Stimulated activated CD8-positive, alpha-beta memory T cell treated with anti-CD3 and anti-CD28 coated beads, Interleukin-4, amount 100 ng/mL, for 24 hours (primary cell): ENCODE results near the gene IFNL2.
"Not testable (repeated sequence)": the region's sequence is repeated elsewhere in the genome, so short reads cannot be mapped to it uniquely, and the experiment has no call there.

Source experiments
- DNase-seq: peaks from one replicate; pipeline ENCODE4 v3.0.0-alpha.2; 2020; ENCODE audit warnings: low read depth

The IFNL2 gene

DNA sequence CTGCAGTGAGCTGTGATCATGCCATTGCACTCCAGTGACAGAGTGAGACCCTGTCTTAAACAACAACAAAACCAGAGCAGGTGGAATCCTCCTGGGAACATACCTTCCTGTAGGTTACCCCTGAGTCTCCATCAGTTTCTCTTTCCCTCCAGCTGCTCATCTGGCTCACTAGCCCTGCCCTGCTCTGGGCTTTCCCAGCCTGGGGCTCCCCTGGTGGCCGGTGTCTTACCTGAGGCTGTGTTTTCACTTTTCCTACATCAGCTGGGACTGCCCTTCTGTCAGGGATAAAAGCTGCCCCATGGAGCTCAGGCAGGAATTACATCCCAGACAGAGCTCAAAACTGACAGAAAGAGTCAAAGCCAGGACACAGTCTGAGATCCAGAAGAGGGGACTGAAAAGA, at the start of gene IFNL2:
IFNL2 (plus strand) TSS at position 312 of the 400 bp plus-strand sequence. CDS start 173 bp downstream, outside the sequence.
- DNase-seq: not testable (repeated sequence)

DNA sequence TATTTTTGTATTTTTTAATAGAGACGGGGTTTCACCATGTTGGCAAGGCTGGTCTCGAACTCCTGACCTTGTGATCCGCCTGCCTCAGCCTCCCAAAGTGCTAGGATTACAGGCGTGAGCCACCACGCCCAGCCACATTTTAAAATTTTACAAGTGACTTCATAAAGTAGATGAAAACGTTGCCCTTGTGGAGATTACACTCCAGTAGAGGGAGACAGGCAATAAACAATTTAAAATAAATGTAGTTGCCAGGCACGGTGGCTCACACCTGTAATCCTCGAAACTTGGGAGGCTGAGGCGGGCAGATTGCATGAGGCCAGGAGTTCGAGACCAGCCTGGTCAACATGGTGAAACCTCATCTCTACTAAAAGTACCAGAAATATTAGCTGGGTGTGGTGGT, 49.1 kb upstream of the IFNL2 start:
- not testable (repeated sequence) for DNase-seq

DNA sequence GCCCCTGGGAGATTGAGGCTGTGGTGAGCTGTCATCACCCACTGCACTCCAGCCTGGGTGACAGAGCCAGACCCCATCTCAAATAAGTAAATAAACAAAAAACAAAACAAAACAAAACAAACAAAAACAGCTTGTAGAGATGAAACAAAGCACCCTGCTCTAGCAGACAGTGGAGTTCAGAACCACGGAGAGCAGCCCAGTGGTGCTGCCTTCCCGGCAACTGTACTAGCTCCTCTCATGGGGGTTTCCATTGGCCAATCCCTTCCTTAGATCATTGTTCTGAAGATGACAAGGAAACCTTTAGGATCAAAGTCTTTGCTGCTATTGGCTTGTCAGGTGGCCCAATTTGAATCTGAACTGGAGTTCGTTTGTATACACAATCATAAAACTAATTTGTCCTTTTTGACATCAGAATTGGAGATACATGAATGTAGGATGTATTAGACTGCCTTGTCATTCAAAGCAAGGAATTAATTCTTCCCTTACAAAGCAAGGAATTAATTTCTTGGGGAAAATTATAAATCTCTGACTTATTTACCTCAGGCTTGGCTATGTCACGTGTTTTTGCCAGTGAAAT, 44.4 kb upstream of the IFNL2 start:
- no peak for DNase-seq

DNA sequence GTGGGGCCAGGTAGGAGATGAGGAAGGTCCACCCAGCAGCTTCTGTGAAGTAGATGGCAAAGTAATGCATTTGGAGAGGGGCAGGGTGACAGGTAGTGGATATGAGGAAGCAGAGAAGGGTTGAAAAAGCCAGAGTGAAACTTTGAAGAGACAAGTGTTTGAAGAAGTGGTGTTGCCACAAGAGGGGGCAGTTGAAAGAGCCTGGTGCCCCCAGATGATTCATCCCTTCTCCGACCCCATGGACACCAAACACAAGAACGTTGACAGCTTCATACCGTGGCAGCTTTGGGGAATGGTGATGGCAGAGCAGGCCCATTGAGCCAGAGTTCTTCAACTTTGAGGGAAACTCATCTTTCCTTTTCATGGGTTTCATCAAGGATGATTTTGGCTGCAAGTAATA, 43.3 kb upstream of the IFNL2 start:
- no peak for DNase-seq

DNA sequence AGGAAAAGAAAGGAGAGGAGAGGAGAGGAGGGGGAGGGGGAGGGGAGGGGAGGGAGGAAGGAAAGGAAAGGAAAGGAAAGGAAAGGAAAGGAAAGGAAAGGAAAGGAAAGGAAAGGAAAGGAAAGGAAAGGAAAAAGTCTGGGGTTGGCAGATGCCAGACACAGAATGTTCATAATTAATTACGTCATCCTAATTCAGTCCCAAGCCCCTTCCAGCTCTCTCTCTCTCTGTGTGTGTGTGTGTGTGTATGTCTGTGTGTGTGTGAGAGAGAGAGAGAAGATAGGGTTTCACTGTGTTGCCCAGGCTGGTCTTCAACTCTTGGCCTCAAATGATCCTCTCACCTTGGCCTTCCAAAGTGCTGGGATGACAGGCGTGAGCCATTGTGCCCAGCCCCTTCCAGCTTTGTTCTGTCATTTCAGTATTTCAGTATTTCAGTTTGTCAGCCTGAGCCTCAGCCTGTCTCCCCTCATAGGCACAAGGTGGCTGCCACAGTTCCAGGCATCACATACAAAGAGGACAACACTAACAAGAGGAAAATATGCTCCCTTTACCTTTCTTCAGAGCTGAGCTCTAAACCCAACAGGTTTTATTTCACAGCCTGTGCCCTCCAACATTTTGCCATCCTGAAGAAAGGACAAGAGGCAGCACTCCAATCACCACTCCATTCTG, 38.0 kb upstream of the IFNL2 start:
- DNase-seq: no peak

DNA sequence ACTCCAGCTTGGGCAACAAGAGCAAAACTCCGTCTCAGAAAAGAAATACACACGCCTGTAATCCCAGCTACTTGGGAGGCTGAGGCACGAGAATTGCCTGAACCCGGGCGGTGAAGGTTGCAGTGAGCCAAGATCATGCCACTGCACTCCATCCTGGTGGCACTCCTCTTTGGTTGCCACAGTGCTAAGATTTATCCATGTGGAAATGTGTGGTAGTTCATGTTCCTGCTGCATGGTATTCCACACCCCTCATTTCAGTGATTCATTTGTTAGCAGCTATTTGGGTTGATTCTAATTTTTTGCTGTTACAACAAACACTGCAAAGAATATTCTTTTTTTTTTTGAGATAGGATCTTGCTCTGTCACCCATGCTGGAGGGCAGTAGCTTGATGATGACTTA, 35.5 kb upstream of the IFNL2 start:
- no peak for DNase-seq

DNA sequence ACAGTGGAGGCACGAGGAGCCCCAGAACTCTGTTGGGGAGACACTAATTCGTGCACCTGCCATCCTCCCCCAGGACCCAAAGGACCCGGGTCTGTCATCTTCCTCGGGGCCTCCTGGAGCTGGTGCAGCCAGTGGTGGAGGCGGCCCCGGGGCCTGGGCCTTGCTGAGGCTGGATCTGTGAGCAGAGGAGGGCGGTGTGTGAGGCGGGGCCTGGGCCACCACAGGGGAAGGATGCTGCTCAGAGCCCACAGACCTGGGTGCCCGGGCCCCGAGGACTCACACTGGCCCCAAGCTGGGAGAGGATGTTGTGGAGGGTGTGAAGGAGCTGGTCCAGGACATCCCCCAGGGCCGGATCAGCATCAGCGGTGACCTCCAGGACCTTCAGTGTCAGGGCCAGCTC, 31.7 kb upstream of the IFNL2 start:
- DNase-seq: peak; percentile 30

DNA sequence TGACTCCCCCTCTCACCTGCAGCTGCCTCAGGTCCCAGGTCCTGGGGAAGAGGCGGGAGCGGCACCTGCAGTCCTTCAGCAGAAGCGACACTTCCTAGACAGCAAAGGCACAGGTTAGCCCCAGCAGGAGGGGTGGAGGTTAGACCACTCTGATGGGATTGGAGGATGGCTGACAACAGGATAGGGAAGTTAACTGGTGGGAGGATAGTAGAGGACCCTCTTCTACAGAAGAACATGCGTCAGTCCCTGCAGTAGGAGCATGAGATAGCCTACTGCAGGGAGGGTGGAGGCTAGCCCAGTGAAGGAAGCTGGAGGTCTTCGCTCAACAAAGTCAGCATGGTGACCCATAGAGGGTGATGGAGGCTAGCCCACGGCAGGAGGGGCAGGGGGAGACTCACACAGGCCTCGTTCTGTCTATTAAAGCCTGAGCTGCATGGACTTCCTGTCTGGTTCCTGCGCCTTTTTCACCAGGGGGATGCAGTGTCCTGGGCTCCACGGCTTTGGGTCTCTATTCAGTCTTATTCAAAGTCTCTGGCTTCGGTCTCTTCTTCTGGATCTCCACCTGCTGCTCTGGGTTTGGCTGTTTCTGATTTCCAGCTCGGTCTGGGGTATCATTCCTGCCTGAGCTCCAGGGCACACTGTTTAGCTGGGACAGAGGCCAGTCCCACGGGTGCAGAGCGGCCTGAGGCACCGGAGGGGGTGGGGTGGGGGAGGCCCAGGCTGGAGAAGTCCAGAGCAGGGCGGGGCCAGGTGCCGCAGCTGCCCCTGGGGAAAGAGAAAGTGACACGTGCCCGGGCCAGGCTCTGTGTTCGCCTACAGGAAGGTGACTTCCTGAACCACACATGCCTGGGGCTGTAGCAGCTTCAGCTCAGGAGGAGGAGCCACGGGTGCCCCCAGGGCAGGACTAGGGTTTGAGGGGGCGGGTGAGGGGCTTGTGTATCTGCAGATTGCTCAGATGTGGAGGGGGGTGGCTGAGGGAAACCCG, 30.7 kb upstream of the IFNL2 start:
- DNase-seq: peak; percentile 29

DNA sequence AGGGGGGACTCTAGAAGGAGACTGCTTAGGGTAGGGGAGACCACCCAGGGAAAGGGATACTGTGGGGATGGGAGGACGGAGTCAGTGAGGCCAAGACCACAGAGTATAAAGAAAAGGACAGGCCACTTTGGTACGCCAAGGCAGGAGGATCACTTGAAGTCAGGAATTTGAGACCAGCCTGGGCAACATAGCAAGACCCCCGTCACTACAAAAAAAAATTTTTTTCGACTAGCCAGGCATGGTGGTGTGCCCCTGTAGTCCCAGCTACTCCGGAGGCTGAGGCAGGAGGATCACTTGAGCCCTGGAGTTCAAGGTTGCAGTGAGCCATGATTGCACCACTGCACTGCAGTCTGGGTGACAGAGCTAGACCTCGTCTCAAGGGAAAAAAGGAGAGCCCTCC, 30.0 kb upstream of the IFNL2 start:
- DNase-seq: no peak

DNA sequence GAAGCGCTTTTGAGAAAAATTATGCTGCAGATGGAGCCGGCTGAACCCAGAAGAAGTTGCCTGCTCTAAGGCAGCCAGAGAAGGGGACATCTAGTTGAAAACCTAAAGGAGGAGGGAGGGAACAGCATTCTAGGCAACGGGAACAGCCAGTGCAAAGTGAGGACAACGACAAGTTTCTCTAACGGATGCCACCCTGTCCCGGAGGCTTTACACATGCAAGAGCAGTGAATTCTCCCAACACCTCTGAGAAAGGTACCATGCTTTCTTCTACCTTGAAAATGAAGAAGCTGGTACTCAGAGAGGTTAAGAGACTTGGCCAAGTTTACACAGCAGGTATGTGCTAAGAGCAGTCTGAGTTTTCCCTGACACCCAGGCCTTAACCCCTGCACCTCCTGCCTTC, 29.3 kb upstream of the IFNL2 start:
- no peak for DNase-seq

DNA sequence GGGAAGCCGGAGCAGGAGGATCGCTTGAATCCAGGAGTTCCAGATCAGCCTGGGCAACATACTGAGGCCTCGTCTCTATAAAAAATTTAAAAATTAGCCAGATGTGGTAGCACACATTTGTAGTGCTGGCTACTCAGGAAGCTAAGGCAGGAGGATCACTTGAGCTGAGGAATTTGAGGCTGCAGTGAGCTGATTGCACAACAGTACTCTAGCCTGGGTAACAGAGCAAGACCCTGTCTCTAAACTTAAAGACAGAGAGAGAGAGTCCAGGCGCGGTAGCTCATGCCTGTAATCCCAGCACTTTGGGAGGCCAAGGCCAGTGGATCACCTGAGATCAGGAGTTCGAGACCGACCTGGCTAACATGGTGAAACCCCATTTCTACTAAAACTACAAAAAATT, 27.8 kb upstream of the IFNL2 start:
- DNase-seq: no peak

DNA sequence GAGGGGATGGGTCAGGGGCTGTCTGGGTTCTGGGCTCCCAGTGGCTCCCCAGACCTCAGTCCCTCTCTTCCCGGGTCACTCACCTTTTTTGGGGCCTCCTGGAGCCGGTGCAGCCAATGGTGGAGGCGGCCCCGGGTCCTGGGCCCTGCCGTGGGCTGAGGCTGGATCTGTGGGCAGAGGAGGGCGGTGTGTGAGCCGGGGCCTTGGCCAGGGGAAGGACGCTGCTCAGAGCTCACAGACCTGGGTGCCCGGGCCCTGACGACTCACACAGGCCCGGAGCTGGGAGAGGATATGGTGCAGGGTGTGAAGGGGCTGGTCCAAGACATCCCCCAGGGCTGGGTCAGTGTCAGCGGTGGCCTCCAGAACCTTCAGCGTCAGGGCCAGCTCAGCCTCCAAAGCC, 24.5 kb upstream of the IFNL2 start:
- DNase-seq: not testable (repeated sequence)

DNA sequence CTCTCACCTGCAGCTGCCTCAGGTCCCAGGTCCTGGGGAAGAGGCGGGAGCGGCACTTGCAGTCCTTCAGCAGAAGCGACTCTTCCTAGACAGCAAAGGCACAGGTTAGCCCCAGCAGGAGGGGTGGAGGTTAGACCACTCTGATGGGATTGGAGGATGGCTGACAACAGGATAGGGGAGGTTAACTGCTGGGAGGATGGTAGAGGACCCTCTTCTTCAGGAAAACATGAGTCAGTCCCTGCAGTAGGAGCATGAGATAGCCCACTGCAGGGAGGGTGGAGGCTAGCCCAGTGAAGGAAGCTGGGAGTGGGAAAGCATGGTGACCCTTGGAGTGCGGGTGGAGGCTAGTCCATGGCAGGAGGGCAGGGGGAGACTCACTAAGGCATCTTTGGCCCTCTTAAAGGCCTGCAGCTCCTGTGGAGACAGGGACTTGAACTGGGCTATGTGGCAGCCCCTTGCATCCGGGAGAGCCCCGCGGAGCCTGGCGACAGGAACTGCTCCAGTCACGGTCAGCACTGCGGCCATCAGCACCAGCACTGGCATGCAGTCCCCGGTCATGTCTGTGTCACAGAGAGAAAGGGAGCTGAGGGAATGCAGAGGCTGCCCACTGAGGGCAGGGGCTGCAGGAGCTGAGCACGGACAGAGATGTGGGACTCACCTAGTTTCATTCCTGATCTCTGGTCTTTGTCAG, 23.6 kb upstream of the IFNL2 start, which contains the start of gene IFNL3:
IFNL3 (minus strand) TSS at position 597 of the 691 bp plus-strand sequence; CDS start at position 558, 39 bp downstream.
- not testable (repeated sequence) for DNase-seq

DNA sequence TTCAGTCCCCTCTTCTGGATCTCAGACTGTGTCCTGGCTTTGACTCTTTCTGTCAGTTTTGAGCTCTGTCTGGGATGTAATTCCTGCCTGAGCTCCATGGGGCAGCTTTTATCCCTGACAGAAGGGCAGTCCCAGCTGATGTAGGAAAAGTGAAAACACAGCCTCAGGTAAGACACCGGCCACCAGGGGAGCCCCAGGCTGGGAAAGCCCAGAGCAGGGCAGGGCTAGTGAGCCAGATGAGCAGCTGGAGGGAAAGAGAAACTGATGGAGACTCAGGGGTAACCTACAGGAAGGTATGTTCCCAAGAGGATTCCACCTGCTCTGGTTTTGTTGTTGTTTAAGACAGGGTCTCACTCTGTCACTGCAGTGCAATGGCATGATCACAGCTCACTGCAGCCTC, 23.0 kb upstream of the IFNL2 start:
- DNase-seq: not testable (repeated sequence)

DNA sequence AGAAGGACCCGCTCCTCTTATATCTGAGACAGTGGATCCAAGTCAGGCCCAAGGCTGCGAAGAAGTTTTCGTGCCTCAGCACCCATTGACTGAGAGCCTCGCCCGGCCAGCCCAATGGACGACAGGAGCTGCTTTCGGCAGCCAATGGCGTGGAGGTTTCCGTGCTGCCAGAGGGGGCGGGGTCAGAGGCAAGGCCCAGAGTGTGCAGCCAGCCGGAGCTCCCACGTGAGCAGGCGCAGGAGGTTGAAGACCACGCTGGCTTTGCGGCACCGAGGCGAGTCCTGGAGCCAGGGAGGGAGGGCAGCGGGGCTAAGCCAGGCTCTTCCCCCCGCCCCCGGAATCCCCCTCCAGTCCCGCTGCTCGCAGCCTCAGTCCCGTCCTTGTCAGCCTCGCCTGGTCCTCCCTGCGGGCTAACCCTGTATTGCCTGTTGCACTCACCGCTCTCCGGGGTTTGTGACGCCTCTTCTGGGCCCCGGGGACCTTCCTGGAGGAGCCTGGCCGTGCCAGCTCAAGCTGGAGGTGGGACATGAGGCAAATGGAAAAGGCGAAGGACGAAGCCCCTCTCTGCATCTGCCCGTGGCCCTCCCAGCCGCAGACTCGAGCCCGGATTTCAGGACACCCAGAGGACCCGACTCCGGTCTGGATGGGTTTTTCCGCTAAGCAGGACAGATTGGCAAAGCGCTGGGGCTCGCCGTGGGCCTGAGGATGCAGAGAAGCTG, 21.1 kb upstream of the IFNL2 start:
- DNase-seq: no peak

DNA sequence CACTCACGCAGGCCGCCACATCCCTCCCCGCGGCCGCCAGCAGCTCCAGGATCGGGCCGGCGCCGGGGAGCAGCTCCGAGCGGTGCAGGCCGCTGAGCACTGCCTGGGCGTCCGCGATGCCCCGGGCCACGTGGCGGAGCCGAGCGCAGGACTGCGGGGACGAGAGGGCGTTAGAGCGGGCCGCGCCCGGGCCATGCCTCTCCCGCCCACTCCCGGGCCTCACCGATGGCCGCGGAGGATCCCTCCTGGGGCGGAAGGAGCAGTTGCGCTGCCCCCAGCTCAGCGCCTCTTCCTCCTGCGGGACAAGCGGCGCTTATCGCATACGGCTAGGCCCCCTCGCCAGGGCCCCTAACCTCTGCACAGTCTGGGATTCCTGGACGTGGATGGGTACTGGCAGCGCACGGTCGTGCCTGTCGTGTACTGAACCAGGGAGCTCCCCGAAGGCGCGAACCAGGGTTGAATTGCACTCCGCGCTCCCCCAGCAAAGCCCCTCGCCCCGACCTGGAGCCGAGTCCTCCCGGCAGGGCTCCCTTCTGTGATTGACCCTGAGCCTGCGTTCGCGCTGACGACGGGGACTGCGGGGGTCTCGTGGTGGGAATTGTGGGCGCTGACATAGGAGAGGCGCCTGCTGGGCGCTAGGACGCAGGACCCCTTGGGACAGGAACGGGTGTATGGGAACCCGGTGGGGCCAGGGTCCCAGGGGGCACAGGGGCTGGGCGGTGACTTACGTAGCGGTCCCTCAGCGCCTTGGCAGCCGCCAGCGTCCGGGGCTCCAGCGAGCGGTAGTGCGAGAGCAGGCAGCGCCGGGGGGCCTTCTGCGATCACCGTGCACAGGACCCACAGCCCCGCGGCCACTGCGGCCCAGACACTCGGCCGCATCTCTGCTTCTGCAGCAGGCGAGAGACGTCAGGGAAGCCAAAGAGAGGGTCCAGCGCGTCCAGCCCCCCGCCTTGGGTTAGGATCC, 20.2 kb upstream of the IFNL2 start:
- DNase-seq: no peak

DNA sequence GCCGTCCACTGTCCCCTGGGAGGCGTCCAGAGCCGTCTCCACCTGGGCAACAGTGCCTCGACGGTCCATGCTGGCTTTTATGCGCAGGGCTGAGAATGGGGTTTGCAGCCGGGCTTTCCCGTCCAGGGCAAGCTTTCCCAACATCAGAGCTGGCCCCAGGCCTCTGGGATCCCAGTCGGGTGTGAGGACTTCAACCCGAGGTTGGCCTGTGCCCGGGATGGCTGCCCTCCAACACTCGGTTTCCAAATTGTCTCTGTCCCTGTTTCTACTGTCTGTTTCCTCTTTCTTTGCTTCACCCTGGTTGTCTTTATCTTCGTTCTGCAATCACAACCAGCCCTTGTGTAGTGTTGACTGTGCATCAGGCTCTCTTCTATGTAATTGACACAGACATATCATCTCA, 19.4 kb upstream of the IFNL2 start, which contains the start of gene IFNL4:
IFNL4 (minus strand) TSS at position 51 of the 400 bp plus-strand sequence.
- DNase-seq: no peak

DNA sequence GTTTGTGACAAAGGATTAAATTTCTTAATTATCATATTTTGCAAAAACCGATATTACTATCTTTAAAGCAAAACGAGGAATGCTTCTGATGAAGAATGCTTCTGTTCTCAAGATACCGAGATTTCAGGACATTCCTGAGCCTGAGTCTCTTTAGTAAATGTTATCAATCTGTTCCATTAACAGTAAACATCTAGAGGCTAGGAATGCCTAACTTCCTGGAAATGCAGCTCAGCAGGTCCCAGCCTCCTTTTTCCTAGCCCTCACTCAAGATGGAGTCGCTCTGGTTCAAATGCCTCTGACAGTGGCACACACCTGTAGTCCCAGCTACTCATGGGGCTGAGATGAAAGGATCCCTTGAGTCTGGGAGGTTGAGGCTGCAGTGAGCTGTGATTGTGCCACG, 17.1 kb upstream of the IFNL2 start:
- no peak for DNase-seq

DNA sequence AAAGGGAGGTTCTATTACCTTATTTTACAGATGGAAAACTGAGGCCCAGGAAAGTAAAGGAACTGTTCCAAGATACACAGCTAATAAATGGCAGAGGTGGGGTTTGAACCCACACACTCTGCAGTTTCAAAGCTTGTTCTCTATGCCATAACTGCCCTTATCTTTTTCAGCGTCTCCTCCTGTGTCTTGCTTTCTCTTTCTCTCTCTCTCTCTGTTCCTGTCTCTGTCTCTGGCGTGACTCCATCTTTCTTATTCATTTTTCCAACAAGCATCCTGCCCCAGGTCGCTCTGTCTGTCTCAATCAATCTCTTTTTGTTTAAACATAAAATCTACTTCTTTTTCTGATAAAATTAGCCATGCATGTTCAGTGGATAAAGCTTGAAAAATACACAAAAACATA, 16.4 kb upstream of the IFNL2 start:
- DNase-seq: no peak

DNA sequence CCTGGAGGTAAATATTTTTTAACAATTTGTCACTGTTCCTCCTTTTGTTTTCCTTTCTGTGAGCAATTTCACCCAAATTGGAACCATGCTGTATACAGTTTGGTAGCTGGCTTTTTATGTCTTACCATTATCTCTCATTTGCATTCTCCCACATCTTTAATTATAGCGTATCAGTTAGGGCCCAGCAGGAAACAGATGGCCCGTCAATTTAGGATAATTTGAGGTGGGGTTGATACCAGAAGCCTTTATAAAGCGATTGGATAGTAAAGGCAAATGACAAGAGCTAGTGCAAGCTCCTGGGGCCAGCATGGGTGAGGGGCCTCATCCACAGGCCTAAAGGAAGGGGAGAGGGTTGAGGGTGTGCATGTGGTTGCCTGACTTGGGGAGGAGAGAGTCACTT, 15.7 kb upstream of the IFNL2 start:
- DNase-seq: no peak
